ENCODE results near the gene SND1.

SND1 gene

GRCh38 chr7:127776776-127777386, 124.9 kb downstream of the SND1 start:
- no peak for DNase-seq

- no peak for DNase-seq
These were observed 128.5 kb downstream of the SND1 start for GRCh38 chr7:127780489-127780888.

- no peak for DNase-seq
These were observed 129.1 kb downstream of the SND1 start for GRCh38 chr7:127781081-127781480.

GRCh38 chr7:127782075-127782474, 130.1 kb downstream of the SND1 start:
- no peak for DNase-seq

- DNase-seq, result no peak
These were observed 130.9 kb downstream of the SND1 start for GRCh38 chr7:127782654-127783559.

- no peak for DNase-seq
These were observed 134.2 kb downstream of the SND1 start for GRCh38 chr7:127786184-127786583.

GRCh38 chr7:127789031-127789430, 137.0 kb downstream of the SND1 start:
- DNase-seq, result no peak

- no peak for DNase-seq
These were observed 139.6 kb downstream of the SND1 start for GRCh38 chr7:127791446-127792189.

GRCh38 chr7:127792528-127793342, 140.7 kb downstream of the SND1 start:
- DNase-seq, result peak; percentile 32

GRCh38 chr7:127793582-127793981, 141.6 kb downstream of the SND1 start:
- no peak for DNase-seq

GRCh38 chr7:127794136-127794535, 142.1 kb downstream of the SND1 start:
- DNase-seq, result no peak

- no peak for DNase-seq
These were observed 142.6 kb downstream of the SND1 start for GRCh38 chr7:127794551-127794950.

GRCh38 chr7:127798023-127798422, 146.0 kb downstream of the SND1 start:
- DNase-seq, result no peak

GRCh38 chr7:127798769-127799372, 146.9 kb downstream of the SND1 start:
- no peak for DNase-seq

- no peak for DNase-seq
These were observed 147.7 kb downstream of the SND1 start for GRCh38 chr7:127799535-127800305.

GRCh38 chr7:127802845-127803244, 150.9 kb downstream of the SND1 start:
- DNase-seq, result no peak

- no peak for DNase-seq
These were observed 151.6 kb downstream of the SND1 start for GRCh38 chr7:127803626-127804025.

GRCh38 chr7:127807340-127807739, 155.3 kb downstream of the SND1 start:
- DNase-seq, result no peak

- no peak for DNase-seq
These were observed 155.8 kb downstream of the SND1 start for GRCh38 chr7:127807829-127808228.

- no peak for DNase-seq
These were observed 157.3 kb downstream of the SND1 start for GRCh38 chr7:127809261-127809702.

GRCh38 chr7:127810113-127810512, 158.1 kb downstream of the SND1 start:
- no peak for DNase-seq

Measured in activated CD8-positive, alpha-beta memory T cell treated with anti-CD3 and anti-CD28 coated beads, Interleukin-2, amount 50 U/mL, for 4 hours (primary cell).